Neuron (in vitro differentiated cells): ENCODE results near the gene SLC25A5.
A peak's percentile ranks its signal among the peaks of the same experiment; 100 is the strongest.

ENCODE experiments used
- H2AFZ ChIP-seq: one replicate; pipeline ENCODE4 v1.6.1; 2013; ENCODE audit warnings: low read depth, mild to moderate bottlenecking, inconsistent platforms, low read length, moderate library complexity
- H3K27me3 ChIP-seq: one replicate; pipeline ENCODE4 v1.6.1; 2013; ENCODE audit warnings: low read length; ENCODE audit not compliant: insufficient read depth
- H3K36me3 ChIP-seq: one replicate; pipeline ENCODE4 v1.6.1; 2013; ENCODE audit warnings: low read length; ENCODE audit not compliant: insufficient read depth
- H3K4me1 ChIP-seq: one replicate; pipeline ENCODE4 v1.6.1; 2013; ENCODE audit warnings: low read length; ENCODE audit not compliant: insufficient read depth
- H3K4me3 ChIP-seq: 2 replicates; pipeline ENCODE4 v1.5.1; 2013; ENCODE audit warnings: mild to moderate bottlenecking, low read length, moderate library complexity
- H3K9me3 ChIP-seq: one replicate; pipeline ENCODE4 v1.6.1; 2013; ENCODE audit warnings: low read length

Gene SLC25A5

GRCh38 chrX:119459181-119459580 is 9.1 kb upstream of the SLC25A5 start:
- H3K36me3 ChIP-seq = no peaks in the 10 kb centered on the region
- no peaks in the 10 kb centered on the region for H3K9me3 ChIP-seq
- no peak overlapping the region for H2AFZ ChIP-seq
- H3K4me1 ChIP-seq = no peaks in the 10 kb centered on the region
- no peak overlapping the region for H3K4me3 ChIP-seq
- no peaks in the 10 kb centered on the region for H3K27me3 ChIP-seq

- H3K36me3 ChIP-seq = peaks cover 6% of the 10 kb centered on the region
- H3K9me3 ChIP-seq = no peaks in the 10 kb centered on the region
- H2AFZ ChIP-seq = no peak overlapping the region
- H3K27me3 ChIP-seq = no peaks in the 10 kb centered on the region
- H3K4me1 ChIP-seq = peaks cover 3% of the 10 kb centered on the region
- H3K4me3 ChIP-seq = no peak overlapping the region
These were observed 2.7 kb upstream of the SLC25A5 start for GRCh38 chrX:119465555-119465954.

GRCh38 chrX:119466970-119467369 is 1.3 kb upstream of the SLC25A5 start:
- H3K27me3 ChIP-seq = no peaks in the 10 kb centered on the region
- H3K9me3 ChIP-seq = no peaks in the 10 kb centered on the region
- peaks cover 3% of the 10 kb centered on the region for H3K4me1 ChIP-seq
- H2AFZ ChIP-seq = no peak overlapping the region
- no peak overlapping the region for H3K4me3 ChIP-seq
- peaks cover 9% of the 10 kb centered on the region for H3K36me3 ChIP-seq

GRCh38 chrX:119467433-119467832 is 811 bp upstream of the SLC25A5 start:
- Histone ChIP-seq H3K27me3 (no peaks in the 10 kb centered on the region), H3K9me3 (no peaks in the 10 kb centered on the region), H2AFZ (no peak overlapping the region), H3K36me3 (peaks cover 9% of the 10 kb centered on the region), H3K4me3 (no peak overlapping the region), H3K4me1 (peaks cover 3% of the 10 kb centered on the region)

- Histone ChIP-seq H3K4me1 (peaks cover 3% of the 10 kb centered on the region), H2AFZ (peak overlapping the region; percentile 83), H3K27me3 (no peaks in the 10 kb centered on the region), H3K9me3 (no peaks in the 10 kb centered on the region), H3K4me3 (peak overlapping the region; percentile 95), H3K36me3 (peaks cover 9% of the 10 kb centered on the region)
These were observed 488 bp downstream of the SLC25A5 start for GRCh38 chrX:119468551-119469312.

- Histone ChIP-seq H3K36me3 (peaks cover 9% of the 10 kb centered on the region), H2AFZ (no peak overlapping the region), H3K4me1 (peaks cover 3% of the 10 kb centered on the region), H3K27me3 (no peaks in the 10 kb centered on the region), H3K4me3 (peak overlapping the region; percentile 95), H3K9me3 (no peaks in the 10 kb centered on the region)
These were observed 1.0 kb downstream of the SLC25A5 start for GRCh38 chrX:119469313-119469635.

- no peaks in the 10 kb centered on the region for H3K9me3 ChIP-seq
- H3K27me3 ChIP-seq = no peaks in the 10 kb centered on the region
- H3K36me3 ChIP-seq = peaks cover 9% of the 10 kb centered on the region
- H3K4me1 ChIP-seq = peaks cover 5% of the 10 kb centered on the region
- no peak overlapping the region for H2AFZ ChIP-seq
- no peak overlapping the region for H3K4me3 ChIP-seq
These were observed 6.6 kb downstream of the SLC25A5 start for GRCh38 chrX:119474615-119475388.

- Histone ChIP-seq H3K9me3 (no peaks in the 10 kb centered on the region), H3K4me1 (peaks cover 5% of the 10 kb centered on the region), H2AFZ (no peak overlapping the region), H3K36me3 (peaks cover 4% of the 10 kb centered on the region), H3K27me3 (no peaks in the 10 kb centered on the region), H3K4me3 (no peak overlapping the region)
These were observed 7.3 kb downstream of the SLC25A5 start for GRCh38 chrX:119475389-119476101.

GRCh38 chrX:119477812-119478232 is 9.6 kb downstream of the SLC25A5 start:
- H3K36me3 ChIP-seq = no peaks in the 10 kb centered on the region
- H3K4me1 ChIP-seq = peaks cover 5% of the 10 kb centered on the region
- no peak overlapping the region for H3K4me3 ChIP-seq
- H2AFZ ChIP-seq = no peak overlapping the region
- no peaks in the 10 kb centered on the region for H3K9me3 ChIP-seq
- H3K27me3 ChIP-seq = no peaks in the 10 kb centered on the region

- H3K27me3 ChIP-seq = no peaks in the 10 kb centered on the region
- no peaks in the 10 kb centered on the region for H3K9me3 ChIP-seq
- no peaks in the 10 kb centered on the region for H3K36me3 ChIP-seq
- no peak overlapping the region for H2AFZ ChIP-seq
- peaks cover 5% of the 10 kb centered on the region for H3K4me1 ChIP-seq
- H3K4me3 ChIP-seq = no peak overlapping the region
These were observed 10.3 kb downstream of the SLC25A5 start for GRCh38 chrX:119478504-119478903.

- Histone ChIP-seq H3K4me1 (peaks cover 5% of the 10 kb centered on the region), H3K9me3 (no peaks in the 10 kb centered on the region), H3K36me3 (no peaks in the 10 kb centered on the region), H2AFZ (no peak overlapping the region), H3K4me3 (no peak overlapping the region), H3K27me3 (no peaks in the 10 kb centered on the region)
These were observed 11.6 kb downstream of the SLC25A5 start for GRCh38 chrX:119479845-119480244.

GRCh38 chrX:119481323-119481801 is 13.1 kb downstream of the SLC25A5 start:
- Histone ChIP-seq H3K27me3 (no peaks in the 10 kb centered on the region), H3K9me3 (no peaks in the 10 kb centered on the region), H3K4me1 (no peaks in the 10 kb centered on the region), H3K4me3 (no peak overlapping the region), H2AFZ (no peak overlapping the region), H3K36me3 (no peaks in the 10 kb centered on the region)

- no peak overlapping the region for H2AFZ ChIP-seq
- peak overlapping the region; percentile 23 for H3K4me3 ChIP-seq
- no peaks in the 10 kb centered on the region for H3K36me3 ChIP-seq
- H3K9me3 ChIP-seq = no peaks in the 10 kb centered on the region
- H3K27me3 ChIP-seq = no peaks in the 10 kb centered on the region
- no peaks in the 10 kb centered on the region for H3K4me1 ChIP-seq
These were observed 13.8 kb downstream of the SLC25A5 start for GRCh38 chrX:119482041-119482440.
